GM12878 (cell line): ENCODE results near the gene CCDC88C. TPM values are rescaled to one million over a fixed set of nuclear protein-coding genes. Genes with fewer than 3 reads are reported as not detected.

Source experiments
- BCL11A ChIP-seq: IDR thresholded peaks from 2 replicates; pipeline ENCODE4 v1.6.1; 2011; ENCODE audit warnings: low read depth, low read length
- BMI1 ChIP-seq: fragments of 450-650 bp; IDR thresholded peaks from 2 replicates; pipeline ENCODE4 v1.6.1; 2016; ENCODE audit warnings: mild to moderate bottlenecking, moderate library complexity, borderline replicate concordance
- E2F4 ChIP-seq: IDR thresholded peaks from 2 replicates; pipeline ENCODE4 v1.6.1; 2012; ENCODE audit warnings: low read depth, low read length, improper control_type of control experiment
- E4F1 ChIP-seq: fragments of 450-650 bp; IDR thresholded peaks from 2 replicates; pipeline ENCODE4 v1.6.1; 2018; ENCODE audit warnings: borderline replicate concordance, mild to moderate bottlenecking; ENCODE audit not compliant: partially characterized antibody
- HDGF ChIP-seq: fragments of 450-650 bp; IDR thresholded peaks from 2 replicates; pipeline ENCODE4 v1.6.1; 2016; ENCODE audit warnings: antibody characterized with exemption
- IKZF1 ChIP-seq: fragments of 450-650 bp; conservative IDR thresholded peaks from 2 replicates; pipeline ENCODE4 v1.6.1; 2017; ENCODE audit warnings: antibody characterized with exemption, mild to moderate bottlenecking
- IRF3 ChIP-seq: fragments of 450-650 bp; IDR thresholded peaks from 2 replicates; pipeline ENCODE4 v1.6.1; 2014; ENCODE audit warnings: mild to moderate bottlenecking
- IRF4 ChIP-seq: IDR thresholded peaks from 2 replicates; pipeline ENCODE4 v1.6.1; 2011; ENCODE audit warnings: low read depth, low read length
- KDM1A ChIP-seq: fragments of 200-600 bp; sonication (generic); IDR thresholded peaks from 2 replicates; pipeline ENCODE4 v1.6.1; 2016; ENCODE audit warnings: borderline replicate concordance
- MLLT1 ChIP-seq: fragments of 450-650 bp; IDR thresholded peaks from 2 replicates; pipeline ENCODE4 v1.6.1; 2016; ENCODE audit warnings: mild to moderate bottlenecking
- MTA2 ChIP-seq: fragments of 450-650 bp; IDR thresholded peaks from 2 replicates; pipeline ENCODE4 v1.6.1; 2016; ENCODE audit warnings: low read depth, mild to moderate bottlenecking, moderate library complexity
- NR2F1 ChIP-seq: fragments of 450-650 bp; conservative IDR thresholded peaks from 2 replicates; pipeline ENCODE4 v1.6.1; 2017; ENCODE audit warnings: mild to moderate bottlenecking
- POLR2AphosphoS2 ChIP-seq: IDR thresholded peaks from 2 replicates; pipeline ENCODE4 v1.6.1; 2011; ENCODE audit warnings: low read depth, mild to moderate bottlenecking, low read length, improper control_type of control experiment, moderate library complexity
- RBBP5 ChIP-seq: fragments of 200-600 bp; sonication (generic); conservative IDR thresholded peaks from 2 replicates; pipeline ENCODE4 v1.6.1; 2016
- RCOR1 ChIP-seq: conservative IDR thresholded peaks from 2 replicates; pipeline ENCODE4 v1.6.1; 2012; ENCODE audit warnings: low read depth, low read length, improper control_type of control experiment
- SP1 ChIP-seq: IDR thresholded peaks from one replicate; pipeline ENCODE4 v1.6.1; 2011; ENCODE audit warnings: low read depth, low read length
- SREBF1 ChIP-seq: IDR thresholded peaks from 2 replicates; pipeline ENCODE4 v1.6.1; 2012; ENCODE audit warnings: mild to moderate bottlenecking, low read length
- SRF ChIP-seq, 2 experiments: IDR thresholded peaks; 2 replicates each; pipeline ENCODE4 v1.6.1; 2011; ENCODE audit warnings: low read depth in 2 of 2, low read length in 2 of 2, mild to moderate bottlenecking in 1 of 2, moderate library complexity in 1 of 2
- SUZ12 ChIP-seq: fragments of 200-600 bp; sonication (generic); IDR thresholded peaks from one replicate; pipeline ENCODE4 v1.6.1; 2018; ENCODE audit warnings: antibody characterized with exemption, mild to moderate bottlenecking; ENCODE audit not compliant: unreplicated experiment
- USF1 ChIP-seq: IDR thresholded peaks from 2 replicates; pipeline ENCODE4 v1.6.1; 2011; ENCODE audit warnings: borderline replicate concordance, low read depth, mild to moderate bottlenecking, moderate library complexity, mixed read lengths, low read length; ENCODE audit not compliant: insufficient read depth; ENCODE audit errors: extremely low read length
- USF2 ChIP-seq: IDR thresholded peaks from 2 replicates; pipeline ENCODE4 v1.6.1; 2011; ENCODE audit warnings: low read depth, low read length, improper control_type of control experiment, borderline replicate concordance
- ZNF274 ChIP-seq: IDR thresholded peaks from one replicate; pipeline ENCODE4 v1.8.0; 2011; ENCODE audit not compliant: insufficient read length, insufficient read depth
- ZNF622 ChIP-seq: fragments of 450-650 bp; IDR thresholded peaks from 2 replicates; pipeline ENCODE4 v1.6.1; 2017; ENCODE audit warnings: mild to moderate bottlenecking, inconsistent platforms
- ZZZ3 ChIP-seq: IDR thresholded peaks from 2 replicates; pipeline ENCODE4 v1.6.1; 2011; ENCODE audit warnings: low read depth; ENCODE audit not compliant: control insufficient read depth, insufficient read length
- polyA plus RNA-seq, 11 experiments: library from polyadenylated mRNA; depleted of rRNA in 4 of 11; unstranded in 6 of 11; stranded (reverse) in 5 of 11; fragments of >200 nt; fragmentation: Nextera tagmentation in 4 of 11; fragmentation: Illumina TruSeq in 1 of 11; extraction: Ambion mirVana in 4 of 11; extraction: Trizol in 1 of 11; gene quantifications; 1 replicate in 1 of 11; 2 replicates in 10 of 11; pipeline versions ENCODE4 v1.2.1 to v1.2.3, GENCODE V29; 2011 to 2016; ENCODE audit warnings: inconsistent platforms in 2 of 11, missing spikeins in 2 of 11, low read depth in 1 of 11
- total RNA-seq, 4 experiments: library from RNA; depleted of rRNA in 3 of 4; stranded (reverse); fragments of >200 nt in 3 of 4; fragmentation: Illumina TruSeq in 1 of 4; extraction: Trizol in 1 of 4; gene quantifications; 2 replicates each; pipeline versions ENCODE4 v1.2.1 to v1.2.3, GENCODE V29; 2013 to 2021

CCDC88C gene
- total and polyA plus RNA-seq, 10 of the 15 experiments (the other 5 are each of a cell fraction or from before 2014, with no cell fraction given) = 4.0 to 79.6 (median 36.6) TPM

- TF ChIP-seq MTA2 (peak; percentile 98), SREBF1 (no peak), BCL11A (peak; percentile 98), KDM1A (no peak), E2F4 (no peak), IKZF1 (peak; percentile 95), ZNF622 (no peak), RBBP5 (no peak), ZNF274 (no peak), USF2 (peak; percentile 26; the same call in 1 of the 2 replicates), SRF (IDR thresholded peaks at IDR 0.05; ENCODE audit: low read depth in 2 of 2, low read length in 2 of 2) (0 out of 4 replicates have a peak, but pooled peaks of 1 of the 2 experiments have one; percentile 46), SP1 (peak; percentile 72), SUZ12 (no peak), NR2F1 (peak; percentile 89; the same call in 1 of the 2 replicates), USF1 (peak; percentile 44), IRF3 (no peak), BMI1 (peak; percentile 79), POLR2AphosphoS2 (no peak), ZZZ3 (no peak), E4F1 (no peak), MLLT1 (no peak; the same call in 1 of the 2 replicates), IRF4 (peak; percentile 95), HDGF (peak; percentile 90), RCOR1 (no peak)
Measured at GRCh38 chr14:91363776-91364523, 53.7 kb downstream of the CCDC88C start (continued).
